ENCODE measurements around the gene ARIH1.
"Not testable (repeated sequence)": the region's sequence is repeated elsewhere in the genome, so short reads cannot be mapped to it uniquely, and the experiment has no call there.

ARIH1 gene

DNA sequence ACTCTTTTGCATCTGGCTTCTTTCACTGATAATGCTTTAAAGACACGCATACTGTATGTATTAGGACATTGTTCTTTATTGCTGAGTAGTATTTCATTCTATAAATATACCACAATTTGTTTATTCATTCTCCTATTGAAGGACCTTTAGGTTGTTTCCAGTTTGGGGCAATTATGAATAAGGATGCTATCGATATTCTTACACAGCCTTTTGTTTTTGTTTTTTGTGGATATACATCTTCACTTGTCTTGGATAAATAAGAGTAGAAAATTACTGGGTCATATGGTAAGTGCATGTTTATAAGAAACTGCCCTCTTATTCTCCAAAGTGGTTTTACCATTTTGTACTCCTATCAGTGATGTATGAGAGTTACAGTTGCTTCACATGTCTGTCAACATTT, 118.5 kb downstream of the ARIH1 start:
- Histone ChIP-seq H3K4me3 (no peak overlapping the region), H3K27ac (no peak overlapping the region)
- TF ChIP-seq, protein P1, sequence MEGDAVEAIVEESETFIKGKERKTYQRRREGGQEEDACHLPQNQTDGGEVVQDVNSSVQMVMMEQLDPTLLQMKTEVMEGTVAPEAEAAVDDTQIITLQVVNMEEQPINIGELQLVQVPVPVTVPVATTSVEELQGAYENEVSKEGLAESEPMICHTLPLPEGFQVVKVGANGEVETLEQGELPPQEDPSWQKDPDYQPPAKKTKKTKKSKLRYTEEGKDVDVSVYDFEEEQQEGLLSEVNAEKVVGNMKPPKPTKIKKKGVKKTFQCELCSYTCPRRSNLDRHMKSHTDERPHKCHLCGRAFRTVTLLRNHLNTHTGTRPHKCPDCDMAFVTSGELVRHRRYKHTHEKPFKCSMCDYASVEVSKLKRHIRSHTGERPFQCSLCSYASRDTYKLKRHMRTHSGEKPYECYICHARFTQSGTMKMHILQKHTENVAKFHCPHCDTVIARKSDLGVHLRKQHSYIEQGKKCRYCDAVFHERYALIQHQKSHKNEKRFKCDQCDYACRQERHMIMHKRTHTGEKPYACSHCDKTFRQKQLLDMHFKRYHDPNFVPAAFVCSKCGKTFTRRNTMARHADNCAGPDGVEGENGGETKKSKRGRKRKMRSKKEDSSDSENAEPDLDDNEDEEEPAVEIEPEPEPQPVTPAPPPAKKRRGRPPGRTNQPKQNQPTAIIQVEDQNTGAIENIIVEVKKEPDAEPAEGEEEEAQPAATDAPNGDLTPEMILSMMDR (IDR thresholded peaks at IDR 0.05) = no peak
- DNase-seq (ENCODE audit: low spot score) = no peak

GRCh38 chr15:72593838-72594237, 119.7 kb downstream of the ARIH1 start:
- no peak overlapping the region for H3K4me3 ChIP-seq
- TF ChIP-seq, protein P1 (IDR thresholded peaks at IDR 0.05) = no peak
- DNase-seq (ENCODE audit: low spot score) = no peak
- H3K27ac ChIP-seq = no peak overlapping the region

DNA sequence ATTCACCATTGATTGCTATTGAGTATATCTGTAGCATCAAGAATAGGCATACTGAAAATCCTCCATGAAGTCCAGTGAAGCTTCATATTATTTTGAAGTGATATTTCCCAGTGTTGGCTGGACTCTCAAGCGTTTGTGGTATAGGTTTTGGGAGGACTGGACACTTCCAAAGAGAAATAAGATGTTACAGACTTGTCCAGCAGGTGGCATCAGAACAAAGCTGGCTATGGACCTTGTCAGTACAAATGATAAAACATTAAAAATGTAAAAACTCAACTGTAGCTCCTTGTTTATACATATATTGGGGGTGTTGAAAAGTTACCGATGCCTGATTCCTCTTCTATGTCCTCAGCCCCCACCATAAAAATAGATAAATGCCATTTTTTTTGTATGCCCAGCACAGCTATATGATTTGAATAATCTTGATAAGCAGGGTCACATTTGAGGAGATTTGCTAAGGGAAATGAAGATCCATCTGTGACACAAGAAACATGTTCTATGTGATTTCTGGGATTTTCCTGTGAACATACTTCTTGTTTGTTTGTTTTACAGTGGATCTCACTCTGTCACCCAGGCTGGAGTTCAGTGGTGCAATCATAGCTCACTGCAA, 125.8 kb downstream of the ARIH1 start:
- TF ChIP-seq, protein P1 (IDR thresholded peaks at IDR 0.05) = peak; percentile 42
- H3K4me3 ChIP-seq = no peak overlapping the region
- H3K27ac ChIP-seq = no peak overlapping the region
- no peak for DNase-seq (ENCODE audit: low spot score)

- DNase-seq (ENCODE audit: low spot score) = no peak
- no peak overlapping the region for H3K27ac ChIP-seq
- no peak overlapping the region for H3K4me3 ChIP-seq
- TF ChIP-seq, protein P1 (IDR thresholded peaks at IDR 0.05) = no peak
These were observed 130.7 kb downstream of the ARIH1 start for GRCh38 chr15:72604794-72605193.

DNA sequence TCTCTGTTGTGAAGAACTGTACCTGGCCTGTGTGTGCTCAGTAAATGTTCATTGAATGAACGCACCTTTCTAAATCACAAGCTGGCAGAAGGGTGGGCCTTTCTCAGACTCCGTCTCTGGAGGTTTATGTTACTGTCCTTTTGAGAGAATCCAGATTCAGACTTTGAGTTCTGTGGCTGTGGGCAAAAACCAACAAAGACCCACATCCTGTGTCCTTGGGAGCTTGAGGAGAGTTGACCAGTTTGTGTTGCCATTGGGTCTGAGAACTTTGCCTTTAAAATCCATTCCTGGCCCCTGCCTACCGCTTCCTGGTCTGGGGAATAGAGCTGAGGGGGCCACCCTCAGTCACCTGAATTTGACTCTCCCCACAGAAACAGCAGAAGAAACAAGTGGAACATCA, 134.0 kb downstream of the ARIH1 start:
- not testable (repeated sequence) for H3K27ac ChIP-seq; DNase-seq (ENCODE audit: low spot score); H3K4me3 ChIP-seq

DNA sequence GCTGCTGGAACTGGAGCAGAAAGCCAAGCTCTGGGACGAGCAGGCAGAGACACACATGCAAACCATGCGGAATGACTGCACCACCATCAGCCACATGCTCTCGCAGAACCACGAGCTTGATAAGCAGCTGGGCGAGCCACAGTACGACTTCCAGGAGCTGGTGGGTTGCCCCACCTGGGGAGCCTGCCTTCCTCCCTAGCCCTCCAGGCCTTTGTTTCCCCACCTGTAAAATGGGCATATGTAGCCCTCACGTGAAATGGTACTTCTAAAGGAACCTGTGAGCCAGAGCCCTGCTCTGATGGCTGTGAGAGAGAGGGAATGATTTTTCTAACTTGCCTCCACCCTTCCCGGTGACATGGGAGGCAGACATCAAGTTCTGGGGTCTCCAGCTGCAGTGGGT, 135.7 kb downstream of the ARIH1 start:
- DNase-seq (ENCODE audit: low spot score) = no peak
- TF ChIP-seq, protein P1 (IDR thresholded peaks at IDR 0.05) = no peak
- Histone ChIP-seq H3K27ac (no peak overlapping the region), H3K4me3 (no peak overlapping the region)

GRCh38 chr15:72612324-72612723, 138.2 kb downstream of the ARIH1 start:
- not testable (repeated sequence) for H3K27ac ChIP-seq; DNase-seq (ENCODE audit: low spot score); H3K4me3 ChIP-seq

DNA sequence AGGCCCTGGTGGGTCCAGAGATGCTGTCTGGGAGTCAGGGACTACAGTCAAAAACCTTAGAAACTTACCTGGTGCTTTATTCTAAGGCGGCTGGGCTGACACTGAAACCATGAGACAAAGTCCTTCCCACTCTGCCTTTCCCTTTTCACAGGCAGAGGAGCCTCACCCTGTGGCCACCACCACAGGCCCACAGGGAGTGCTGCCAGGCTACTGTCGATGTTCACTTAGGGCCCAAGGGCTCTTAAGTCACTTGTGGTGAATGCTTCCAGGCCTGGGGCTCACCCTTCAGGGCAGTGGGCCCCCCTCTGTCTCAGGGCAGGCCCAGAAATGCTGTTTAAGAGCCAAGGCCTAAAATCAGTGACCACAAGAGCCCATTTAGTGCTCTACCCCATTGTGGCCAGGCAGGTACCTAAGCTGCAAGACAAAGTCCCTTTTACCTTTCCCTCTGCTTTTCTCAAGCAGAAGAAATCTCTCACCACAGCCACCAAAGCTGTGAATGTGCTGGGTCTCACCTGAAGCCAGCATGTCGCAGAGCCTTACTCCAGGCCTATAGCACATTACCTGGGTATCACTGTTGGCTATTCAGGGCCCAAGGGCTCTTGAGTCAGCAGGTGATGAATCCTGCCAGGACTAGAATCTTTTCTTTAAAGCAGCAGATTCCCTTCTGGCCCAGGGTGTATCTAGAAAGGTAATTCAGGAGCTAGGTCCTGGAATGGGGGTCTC, 140.8 kb downstream of the ARIH1 start:
- no peak overlapping the region for H3K4me3 ChIP-seq
- no peak for DNase-seq (ENCODE audit: low spot score)
- no peak overlapping the region for H3K27ac ChIP-seq
- TF ChIP-seq, protein P1 (IDR thresholded peaks at IDR 0.05) = no peak

GRCh38 chr15:72615533-72616233, 141.6 kb downstream of the ARIH1 start:
- DNase-seq (ENCODE audit: low spot score); H3K4me3 ChIP-seq; H3K27ac ChIP-seq: not testable (repeated sequence)

Measured in coronary artery (tissue), 2 donors.